ENCODE data around the gene NDUFB10.

The NDUFB10 gene

GRCh38 chr16:2004795-2005517 is 45.6 kb downstream of the NDUFB10 start:
- no peak for DNase-seq

DNA sequence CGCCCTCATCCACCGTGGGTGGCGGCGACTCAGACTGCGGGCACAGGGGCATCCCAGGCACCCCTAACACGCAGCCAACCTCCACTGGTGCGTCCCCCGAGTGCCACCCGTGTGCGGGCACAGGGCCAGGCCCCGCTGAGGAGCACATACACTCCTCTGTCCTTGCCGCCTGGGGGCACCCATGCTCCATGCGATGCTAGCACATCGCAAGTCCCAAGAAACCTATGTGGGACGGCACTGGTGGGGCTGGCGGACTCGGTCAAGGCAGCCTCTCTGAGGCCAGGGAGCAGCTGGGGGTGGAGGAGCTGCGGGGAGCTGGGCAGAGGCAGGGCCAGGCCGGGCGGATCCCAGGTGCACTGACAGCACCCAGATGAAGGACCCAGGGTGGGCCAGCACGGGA is 46.3 kb downstream of the NDUFB10 start:
- no peak for DNase-seq

DNA sequence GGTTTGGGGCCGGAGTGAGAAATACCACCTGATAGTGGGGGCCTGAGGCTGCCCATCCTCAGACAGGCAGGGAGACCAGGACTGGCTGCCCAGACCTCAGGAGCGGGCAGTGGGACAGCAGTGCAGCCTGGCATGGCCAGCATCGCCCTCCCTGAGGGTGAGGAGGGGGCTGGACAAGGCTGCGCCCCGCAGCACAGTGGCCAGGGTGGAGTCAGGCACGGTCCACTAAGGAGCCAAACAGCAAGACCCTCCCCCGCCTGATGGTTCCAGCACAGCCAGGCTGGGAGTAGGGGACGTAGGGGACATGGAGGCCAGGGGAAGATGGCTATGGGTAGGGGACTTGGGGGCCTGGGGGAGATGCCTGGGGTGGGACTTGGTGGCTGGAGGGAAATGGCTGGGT is 47.0 kb downstream of the NDUFB10 start:
- no peak for DNase-seq

DNA sequence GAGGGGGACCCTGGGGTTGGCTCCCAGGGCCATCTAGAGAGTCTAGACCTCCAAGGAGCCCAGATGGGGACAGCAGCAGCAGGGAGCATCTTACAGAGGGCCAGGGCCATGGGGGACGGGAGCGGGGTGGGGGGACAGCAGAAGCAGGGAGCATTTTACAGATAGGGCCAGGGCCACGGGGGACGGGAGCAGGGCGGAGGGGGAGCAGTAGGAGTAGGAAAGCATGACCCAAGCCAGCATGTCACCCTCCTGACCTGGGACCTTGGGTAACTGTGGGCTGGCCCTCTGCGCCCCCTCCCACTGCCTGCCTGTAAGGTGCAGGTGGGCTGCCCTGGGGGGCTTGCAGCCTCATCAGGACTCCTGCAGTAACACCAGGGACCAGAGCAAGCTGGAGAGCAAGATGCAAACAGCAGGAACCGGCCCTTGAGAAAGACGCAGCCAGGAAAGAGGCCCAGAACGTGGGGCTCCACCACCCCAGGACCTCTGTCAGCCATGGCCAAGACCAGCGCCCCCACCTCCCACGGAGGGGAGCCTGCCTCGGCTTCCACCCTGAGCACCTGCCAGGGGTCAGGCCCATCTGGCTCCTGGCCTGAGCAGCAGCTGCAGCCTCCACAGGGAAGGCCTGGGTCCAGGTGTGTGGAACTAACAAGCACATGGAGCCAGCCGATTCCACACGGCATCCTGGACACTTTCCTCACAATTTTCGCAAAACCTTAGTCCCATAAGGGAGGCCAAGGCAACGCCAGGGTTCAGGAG is 47.9 kb downstream of the NDUFB10 start:
- DNase-seq: no peak

DNA sequence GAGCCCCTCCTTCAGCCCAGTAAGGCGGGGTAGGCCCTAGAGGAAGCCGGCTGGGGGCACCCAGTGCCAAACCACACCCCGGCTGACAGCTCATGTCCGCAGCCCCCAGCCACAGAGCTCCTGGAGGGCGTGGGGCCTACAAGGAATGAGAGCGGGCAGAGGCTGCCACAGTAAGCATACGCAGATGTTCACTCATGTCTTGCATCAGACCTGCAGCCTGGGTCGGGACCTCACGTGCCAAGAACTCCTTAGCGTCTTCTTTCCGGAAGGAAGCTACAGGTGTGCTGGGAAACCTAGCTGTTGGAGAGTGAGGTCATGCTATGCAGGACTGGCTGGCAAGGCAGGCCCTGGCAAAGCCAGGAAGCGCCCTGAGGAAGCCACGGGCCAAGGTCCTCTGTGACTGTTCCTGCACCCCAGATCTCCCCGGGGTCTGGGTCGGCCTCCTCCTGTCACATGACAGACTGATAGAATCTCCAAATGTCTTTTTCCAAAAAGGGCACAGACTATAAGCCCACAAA is 48.7 kb downstream of the NDUFB10 start:
- no peak for DNase-seq

- no peak for DNase-seq
These were observed 49.4 kb downstream of the NDUFB10 start for GRCh38 chr16:2008631-2009163.

DNA sequence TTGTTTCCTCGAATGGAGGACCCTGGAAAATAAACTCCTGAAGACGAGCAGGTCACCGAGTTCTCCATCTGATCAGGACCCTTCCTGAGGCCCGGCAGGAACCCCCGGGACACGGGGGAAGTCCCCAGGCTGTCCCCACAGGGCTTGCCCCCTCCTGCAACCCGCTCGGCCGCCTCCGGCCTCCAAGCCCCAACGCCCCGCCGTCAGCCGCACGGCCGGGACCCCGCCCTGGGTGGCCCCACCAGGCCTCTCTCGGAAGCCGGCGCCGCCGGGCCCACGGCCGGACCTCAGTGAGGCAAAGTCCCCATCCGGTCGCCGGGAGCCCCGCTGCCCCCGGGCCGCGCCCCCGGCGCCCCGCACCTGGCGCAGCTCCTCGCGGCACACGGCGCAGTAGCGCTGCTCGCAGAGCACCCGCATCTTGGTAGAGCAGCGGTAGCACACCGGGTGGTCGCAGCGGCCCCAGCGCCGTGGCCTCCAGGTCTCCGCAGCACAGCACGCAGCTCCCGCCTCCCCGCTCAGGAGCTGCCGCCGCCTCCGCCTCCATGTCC is 49.9 kb downstream of the NDUFB10 start:
- no peak for DNase-seq

GRCh38 chr16:2009791-2010510 is 50.6 kb downstream of the NDUFB10 start, which contains the start of gene ZNF598:
Gene ZNF598, minus strand, starts transcription at chr16:2009821.
- peak; percentile 89 for DNase-seq

All from NCI-H345 (cell line).